PFSK-1 (cell line): ENCODE results near the gene ASPM. TPM values are rescaled to one million over a fixed set of nuclear protein-coding genes. Genes with fewer than 3 reads are reported as not detected.

ENCODE experiments used
- FOXP2 ChIP-seq: optimal IDR thresholded peaks from 2 replicates; pipeline ENCODE3; 2011; ENCODE audit warnings: borderline replicate concordance, control low read depth, inconsistent platforms; ENCODE audit not compliant: insufficient read depth; ENCODE audit errors: extremely low read length, extremely low read depth
- POLR2AphosphoS5 ChIP-seq: IDR thresholded peaks from 2 replicates; pipeline ENCODE4 v1.6.1; 2012; ENCODE audit warnings: low read depth, mild to moderate bottlenecking, control low read depth, low read length, moderate library complexity
- SIN3A ChIP-seq: IDR thresholded peaks from 2 replicates; pipeline ENCODE4 v1.6.1; 2012; ENCODE audit warnings: mild to moderate bottlenecking, low read length, moderate library complexity, borderline replicate concordance; ENCODE audit not compliant: insufficient read depth
- TAF1 ChIP-seq: IDR thresholded peaks from 2 replicates; pipeline ENCODE4 v1.6.1; 2012; ENCODE audit warnings: low read length, control low read depth, borderline replicate concordance; ENCODE audit not compliant: insufficient read depth
- polyA plus RNA-seq: library from polyadenylated mRNA; unstranded; fragments of >200 nt; gene quantifications from one replicate; pipeline ENCODE4 v1.2.1, GENCODE V29; 2012; ENCODE audit warnings: low read depth, missing spikeins; ENCODE audit not compliant: insufficient read length
- TF ChIP-seq, protein P1 (sequence below), 2 experiments: IDR thresholded peaks; 2 replicates each; pipeline versions ENCODE4 v1.6.1 to v1.8.0; 2011 to 2012; ENCODE audit warnings: low read depth in 2 of 2, low read length in 2 of 2, control low read depth in 1 of 2, inconsistent platforms in 1 of 2, mild to moderate bottlenecking in 1 of 2, moderate library complexity in 1 of 2; ENCODE audit not compliant: insufficient read depth in 1 of 2

The ASPM gene
- polyA plus RNA-seq, result 3.3 TPM

DNA sequence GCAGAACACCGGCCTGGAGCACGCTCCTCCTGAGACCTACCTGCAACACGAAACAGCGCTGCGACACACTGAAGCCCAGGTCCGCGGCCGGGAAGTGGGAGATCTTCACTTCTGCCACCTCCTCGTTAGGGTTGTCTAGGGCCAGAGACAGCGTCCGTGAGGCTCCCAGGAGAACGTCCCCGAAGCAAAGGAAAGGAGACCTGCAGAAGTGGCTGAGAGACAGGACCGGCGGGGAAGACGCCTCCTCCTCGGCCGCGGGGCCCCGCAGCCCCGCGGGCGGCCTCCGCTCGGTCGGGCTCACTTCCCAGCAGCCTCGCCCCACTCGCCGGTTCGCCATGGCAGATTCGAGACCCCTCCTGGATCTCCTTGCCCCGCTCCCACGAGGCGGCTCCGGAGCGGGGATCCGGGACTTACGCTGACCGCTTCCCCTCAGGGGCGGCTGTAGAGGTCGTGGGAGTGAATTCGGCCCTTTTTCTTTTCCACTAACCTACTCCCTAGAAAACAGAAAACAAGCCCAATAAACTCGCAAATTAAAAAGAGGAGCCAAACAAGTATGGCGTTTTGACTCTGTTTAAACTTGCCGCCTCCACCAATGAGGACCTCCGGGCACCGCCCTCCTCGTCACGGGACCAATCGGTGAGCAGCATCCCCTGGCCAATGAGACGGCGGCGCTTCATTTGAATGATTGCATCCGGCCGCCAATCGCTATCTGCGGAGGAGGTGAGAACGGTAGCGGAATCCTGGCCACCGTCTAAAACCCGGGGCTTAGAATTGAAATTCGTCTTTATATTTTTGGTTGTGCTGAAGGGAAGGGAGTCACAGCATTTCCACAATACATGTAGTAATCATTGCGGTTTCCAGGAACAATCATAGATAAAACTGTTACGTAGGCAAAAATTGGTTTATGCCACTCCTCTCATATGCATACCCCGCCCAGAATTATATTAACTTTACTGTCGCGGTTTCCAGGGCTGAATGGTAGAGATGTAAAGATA lies at the start of gene ASPM:
ASPM (minus strand) TSS at position 569 of the 995 bp plus-strand sequence; CDS start at position 337, 232 bp downstream.
- TF ChIP-seq FOXP2, result peak; percentile 7
- peak; percentile 67; the same call in 1 of the 2 replicates for TF ChIP-seq TAF1
- TF ChIP-seq SIN3A, result no peak; the same call in 1 of the 2 replicates
- TF ChIP-seq, protein P1, sequence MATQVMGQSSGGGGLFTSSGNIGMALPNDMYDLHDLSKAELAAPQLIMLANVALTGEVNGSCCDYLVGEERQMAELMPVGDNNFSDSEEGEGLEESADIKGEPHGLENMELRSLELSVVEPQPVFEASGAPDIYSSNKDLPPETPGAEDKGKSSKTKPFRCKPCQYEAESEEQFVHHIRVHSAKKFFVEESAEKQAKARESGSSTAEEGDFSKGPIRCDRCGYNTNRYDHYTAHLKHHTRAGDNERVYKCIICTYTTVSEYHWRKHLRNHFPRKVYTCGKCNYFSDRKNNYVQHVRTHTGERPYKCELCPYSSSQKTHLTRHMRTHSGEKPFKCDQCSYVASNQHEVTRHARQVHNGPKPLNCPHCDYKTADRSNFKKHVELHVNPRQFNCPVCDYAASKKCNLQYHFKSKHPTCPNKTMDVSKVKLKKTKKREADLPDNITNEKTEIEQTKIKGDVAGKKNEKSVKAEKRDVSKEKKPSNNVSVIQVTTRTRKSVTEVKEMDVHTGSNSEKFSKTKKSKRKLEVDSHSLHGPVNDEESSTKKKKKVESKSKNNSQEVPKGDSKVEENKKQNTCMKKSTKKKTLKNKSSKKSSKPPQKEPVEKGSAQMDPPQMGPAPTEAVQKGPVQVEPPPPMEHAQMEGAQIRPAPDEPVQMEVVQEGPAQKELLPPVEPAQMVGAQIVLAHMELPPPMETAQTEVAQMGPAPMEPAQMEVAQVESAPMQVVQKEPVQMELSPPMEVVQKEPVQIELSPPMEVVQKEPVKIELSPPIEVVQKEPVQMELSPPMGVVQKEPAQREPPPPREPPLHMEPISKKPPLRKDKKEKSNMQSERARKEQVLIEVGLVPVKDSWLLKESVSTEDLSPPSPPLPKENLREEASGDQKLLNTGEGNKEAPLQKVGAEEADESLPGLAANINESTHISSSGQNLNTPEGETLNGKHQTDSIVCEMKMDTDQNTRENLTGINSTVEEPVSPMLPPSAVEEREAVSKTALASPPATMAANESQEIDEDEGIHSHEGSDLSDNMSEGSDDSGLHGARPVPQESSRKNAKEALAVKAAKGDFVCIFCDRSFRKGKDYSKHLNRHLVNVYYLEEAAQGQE (IDR thresholded peaks at IDR 0.05; ENCODE audit: insufficient read depth in 1 of 2, low read depth in 2 of 2, low read length in 2 of 2), result peak in 1 of 2 experiments; percentile 43; a peak in 1 of 4 replicates
- TF ChIP-seq POLR2AphosphoS5, result peak; percentile 70

GRCh38 chr1:197195100-197195499 lies 48.6 kb upstream of the ASPM start:
- no peak for TF ChIP-seq TAF1
- no peak for TF ChIP-seq SIN3A
- TF ChIP-seq, protein P1 (IDR thresholded peaks at IDR 0.05; ENCODE audit: insufficient read depth in 1 of 2, low read depth in 2 of 2, low read length in 2 of 2), result no peak
- TF ChIP-seq POLR2AphosphoS5, result no peak
- no peak for TF ChIP-seq FOXP2

GRCh38 chr1:197184190-197184589 lies 37.7 kb upstream of the ASPM start:
- TF ChIP-seq POLR2AphosphoS5, result no peak
- TF ChIP-seq, protein P1 (IDR thresholded peaks at IDR 0.05; ENCODE audit: insufficient read depth in 1 of 2, low read depth in 2 of 2, low read length in 2 of 2), result no peak
- TF ChIP-seq SIN3A, result no peak
- no peak for TF ChIP-seq FOXP2
- no peak for TF ChIP-seq TAF1

GRCh38 chr1:197183195-197183748 lies 36.8 kb upstream of the ASPM start:
- TF ChIP-seq, protein P1 (IDR thresholded peaks at IDR 0.05; ENCODE audit: insufficient read depth in 1 of 2, low read depth in 2 of 2, low read length in 2 of 2), result no peak
- TF ChIP-seq TAF1 (no peak), FOXP2 (no peak), POLR2AphosphoS5 (no peak), SIN3A (no peak)
